WTC11 (cell line): ENCODE data around the gene TLR5.

ENCODE experiments used
- CBFB ChIP-seq: sonication (generic); formaldehyde crosslinking; IDR thresholded peaks from 2 replicates; pipeline ENCODE4 v1.8.1; 2022; ENCODE audit warnings: mild to moderate bottlenecking, low read depth, missing genetic modification reagents
- FOXP1 ChIP-seq: sonication (generic); formaldehyde crosslinking; IDR thresholded peaks from 2 replicates; pipeline ENCODE4 v1.8.0; 2022; ENCODE audit warnings: missing genetic modification reagents, mild to moderate bottlenecking, moderate library complexity, borderline replicate concordance
- GTF2I ChIP-seq: fragments of 250-450 bp; sonication (Bioruptor Pico); conservative IDR thresholded peaks from 2 replicates; pipeline ENCODE4 v1.4.0; 2021; ENCODE audit warnings: mild to moderate bottlenecking
- SMAD4 ChIP-seq: sonication (generic); formaldehyde crosslinking; IDR thresholded peaks from 2 replicates; pipeline ENCODE4 v1.8.0; 2022; ENCODE audit warnings: mild to moderate bottlenecking, missing genetic modification reagents
- TP53 ChIP-seq: sonication (generic); formaldehyde crosslinking; IDR thresholded peaks from 2 replicates; pipeline ENCODE4 v1.8.1; 2023; ENCODE audit warnings: mild to moderate bottlenecking, missing genetic modification reagents
- ZNF121 ChIP-seq: sonication (generic); formaldehyde crosslinking; IDR thresholded peaks from 2 replicates; pipeline ENCODE4 v1.8.0; 2023; ENCODE audit warnings: missing genetic modification reagents
- ZNF416 ChIP-seq: fragments of 250-450 bp; sonication (Bioruptor Pico); IDR thresholded peaks from 2 replicates; pipeline ENCODE4 v1.9.0; 2021; ENCODE audit warnings: mild to moderate bottlenecking, inconsistent platforms
- TF ChIP-seq, protein P1 (sequence below): fragments of 200-600 bp; IDR thresholded peaks from 2 replicates; pipeline ENCODE4 v1.8.0; 2022; ENCODE audit warnings: antibody characterized with exemption
- TF ChIP-seq, protein P2 (sequence below): sonication (generic); formaldehyde crosslinking; IDR thresholded peaks from 2 replicates; pipeline ENCODE4 v1.8.1; 2022; ENCODE audit warnings: mild to moderate bottlenecking, moderate library complexity, missing genetic modification reagents
- TF ChIP-seq, protein P3 (sequence below): sonication (generic); formaldehyde crosslinking; IDR thresholded peaks from 2 replicates; pipeline ENCODE4 v1.8.1; 2022; ENCODE audit warnings: low read depth, mild to moderate bottlenecking, moderate library complexity, missing genetic modification reagents, borderline replicate concordance
- TF ChIP-seq, protein P4 (sequence below): sonication (generic); formaldehyde crosslinking; conservative IDR thresholded peaks from 2 replicates; pipeline ENCODE4 v1.8.1; 2022; ENCODE audit warnings: mild to moderate bottlenecking, missing genetic modification reagents

DNA sequence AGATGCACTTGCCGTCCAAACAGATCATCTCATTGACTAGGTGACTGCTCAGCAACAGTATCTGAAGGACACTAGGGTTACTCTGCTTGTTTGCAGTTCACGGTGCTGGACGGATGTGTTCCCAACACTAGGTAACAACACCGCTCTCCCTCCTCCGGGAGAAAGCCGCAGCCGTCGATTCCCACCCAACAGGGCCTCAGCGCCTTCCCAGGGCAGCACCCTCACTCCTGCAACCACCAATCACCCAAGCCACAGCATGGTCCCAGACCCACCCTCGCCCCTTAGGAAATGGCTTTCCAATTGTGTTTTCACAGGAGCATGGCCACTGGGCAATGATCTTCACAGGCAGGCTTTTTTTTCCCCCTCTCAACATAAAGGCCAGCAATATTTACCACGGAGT is 779 bp downstream of the TLR5 start:
- TF ChIP-seq, protein P1, sequence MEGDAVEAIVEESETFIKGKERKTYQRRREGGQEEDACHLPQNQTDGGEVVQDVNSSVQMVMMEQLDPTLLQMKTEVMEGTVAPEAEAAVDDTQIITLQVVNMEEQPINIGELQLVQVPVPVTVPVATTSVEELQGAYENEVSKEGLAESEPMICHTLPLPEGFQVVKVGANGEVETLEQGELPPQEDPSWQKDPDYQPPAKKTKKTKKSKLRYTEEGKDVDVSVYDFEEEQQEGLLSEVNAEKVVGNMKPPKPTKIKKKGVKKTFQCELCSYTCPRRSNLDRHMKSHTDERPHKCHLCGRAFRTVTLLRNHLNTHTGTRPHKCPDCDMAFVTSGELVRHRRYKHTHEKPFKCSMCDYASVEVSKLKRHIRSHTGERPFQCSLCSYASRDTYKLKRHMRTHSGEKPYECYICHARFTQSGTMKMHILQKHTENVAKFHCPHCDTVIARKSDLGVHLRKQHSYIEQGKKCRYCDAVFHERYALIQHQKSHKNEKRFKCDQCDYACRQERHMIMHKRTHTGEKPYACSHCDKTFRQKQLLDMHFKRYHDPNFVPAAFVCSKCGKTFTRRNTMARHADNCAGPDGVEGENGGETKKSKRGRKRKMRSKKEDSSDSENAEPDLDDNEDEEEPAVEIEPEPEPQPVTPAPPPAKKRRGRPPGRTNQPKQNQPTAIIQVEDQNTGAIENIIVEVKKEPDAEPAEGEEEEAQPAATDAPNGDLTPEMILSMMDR: no peak
- TF ChIP-seq FOXP1 (CRISPR knock-in tag) (no peak), TP53 (CRISPR knock-in tag) (no peak), ZNF416 (CRISPR knock-in tag) (no peak), CBFB (CRISPR knock-in tag) (no peak), SMAD4 (CRISPR knock-in tag) (no peak), ZNF121 (CRISPR knock-in tag) (no peak), GTF2I (CRISPR knock-in tag) (no peak)
- TF ChIP-seq, protein P2, sequence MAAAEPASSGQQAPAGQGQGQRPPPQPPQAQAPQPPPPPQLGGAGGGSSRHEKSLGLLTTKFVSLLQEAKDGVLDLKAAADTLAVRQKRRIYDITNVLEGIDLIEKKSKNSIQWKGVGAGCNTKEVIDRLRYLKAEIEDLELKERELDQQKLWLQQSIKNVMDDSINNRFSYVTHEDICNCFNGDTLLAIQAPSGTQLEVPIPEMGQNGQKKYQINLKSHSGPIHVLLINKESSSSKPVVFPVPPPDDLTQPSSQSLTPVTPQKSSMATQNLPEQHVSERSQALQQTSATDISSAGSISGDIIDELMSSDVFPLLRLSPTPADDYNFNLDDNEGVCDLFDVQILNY (CRISPR knock-in tag): no peak
- TF ChIP-seq, protein P3, sequence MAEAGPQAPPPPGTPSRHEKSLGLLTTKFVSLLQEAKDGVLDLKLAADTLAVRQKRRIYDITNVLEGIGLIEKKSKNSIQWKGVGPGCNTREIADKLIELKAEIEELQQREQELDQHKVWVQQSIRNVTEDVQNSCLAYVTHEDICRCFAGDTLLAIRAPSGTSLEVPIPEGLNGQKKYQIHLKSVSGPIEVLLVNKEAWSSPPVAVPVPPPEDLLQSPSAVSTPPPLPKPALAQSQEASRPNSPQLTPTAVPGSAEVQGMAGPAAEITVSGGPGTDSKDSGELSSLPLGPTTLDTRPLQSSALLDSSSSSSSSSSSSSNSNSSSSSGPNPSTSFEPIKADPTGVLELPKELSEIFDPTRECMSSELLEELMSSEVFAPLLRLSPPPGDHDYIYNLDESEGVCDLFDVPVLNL (CRISPR knock-in tag): no peak
- TF ChIP-seq, protein P4, sequence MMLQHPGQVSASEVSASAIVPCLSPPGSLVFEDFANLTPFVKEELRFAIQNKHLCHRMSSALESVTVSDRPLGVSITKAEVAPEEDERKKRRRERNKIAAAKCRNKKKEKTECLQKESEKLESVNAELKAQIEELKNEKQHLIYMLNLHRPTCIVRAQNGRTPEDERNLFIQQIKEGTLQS: no peak
